GM23338 (cell line): Measurements from ENCODE around the gene MGLL. TPM values are rescaled to one million over a fixed set of nuclear protein-coding genes. Genes with fewer than 3 reads are reported as not detected.

ENCODE experiments used
- ATAC-seq: fragments of 200-7000 bp; cut with Tn5 transposase; 3 replicates; pipeline ENCODE4 v1.9.1; 2020
- DNase-seq: peaks from one replicate; pipeline ENCODE4 v3.0.0-alpha.2; 2015; ENCODE audit warnings: low spot score
- H2AFZ ChIP-seq: fragments of 200-600 bp; sonication (generic); 2 replicates; pipeline ENCODE4 v1.8.0; 2016; ENCODE audit warnings: antibody characterized with exemption, mild to moderate bottlenecking, moderate library complexity
- H3F3A ChIP-seq: fragments of 200-600 bp; sonication (generic); replicated peaks from 2 replicates; pipeline ENCODE4 v1.8.0; 2017; ENCODE audit warnings: antibody characterized with exemption, mixed run types, low read depth
- H3K27ac ChIP-seq: fragments of 200-600 bp; sonication (generic); 2 replicates; pipeline ENCODE4 v1.6.1; 2016; ENCODE audit warnings: low read depth
- H3K27me3 ChIP-seq: fragments of 200-600 bp; sonication (generic); 2 replicates; pipeline ENCODE4 v1.8.0; 2016; ENCODE audit warnings: mild to moderate bottlenecking, mixed run types, moderate library complexity; ENCODE audit not compliant: insufficient read depth
- H3K36me3 ChIP-seq: fragments of 200-600 bp; sonication (generic); 2 replicates; pipeline ENCODE4 v1.8.0; 2016; ENCODE audit warnings: mild to moderate bottlenecking; ENCODE audit not compliant: insufficient read depth
- H3K4me1 ChIP-seq: fragments of 200-600 bp; sonication (generic); 2 replicates; pipeline ENCODE4 v1.8.0; 2016; ENCODE audit warnings: mild to moderate bottlenecking, moderate library complexity; ENCODE audit not compliant: insufficient read depth
- H3K4me2 ChIP-seq: fragments of 200-600 bp; sonication (generic); 2 replicates; pipeline ENCODE4 v1.7.1; 2017; ENCODE audit warnings: mixed run types
- H3K4me3 ChIP-seq: fragments of 200-600 bp; sonication (generic); 2 replicates; pipeline ENCODE4 v1.6.1; 2016; ENCODE audit warnings: mixed run types
- H3K79me2 ChIP-seq: fragments of 200-600 bp; sonication (generic); replicated peaks from 2 replicates; pipeline ENCODE4 v1.8.0; 2017; ENCODE audit warnings: mild to moderate bottlenecking; ENCODE audit not compliant: insufficient read depth
- H3K9me2 ChIP-seq: fragments of 200-600 bp; sonication (generic); 2 replicates; pipeline ENCODE4 v1.8.0; 2017; ENCODE audit not compliant: insufficient read depth
- H4K20me1 ChIP-seq: fragments of 200-600 bp; sonication (generic); replicated peaks from 2 replicates; pipeline ENCODE4 v1.8.0; 2017; ENCODE audit warnings: mild to moderate bottlenecking; ENCODE audit not compliant: insufficient read depth
- H3K27ac Mint-ChIP-seq: 2 replicates; pipeline ENCODE4 v1.8.0; 2020; ENCODE audit warnings: inconsistent platforms, mild to moderate bottlenecking, moderate library complexity, mixed read lengths
- H3K27me3 Mint-ChIP-seq: 3 replicates; pipeline ENCODE4 v1.8.0; 2022; ENCODE audit warnings: low read depth, mild to moderate bottlenecking, moderate library complexity, mixed read lengths, inconsistent platforms; ENCODE audit not compliant: insufficient read depth, poor library complexity
- H3K36me3 Mint-ChIP-seq: 3 replicates; pipeline ENCODE4 v1.8.0; 2021; ENCODE audit warnings: low read depth, mild to moderate bottlenecking, inconsistent platforms, moderate library complexity, mixed read lengths
- H3K4me1 Mint-ChIP-seq: 3 replicates; pipeline ENCODE4 v1.8.0; 2020; ENCODE audit warnings: mild to moderate bottlenecking, inconsistent platforms, mixed read lengths
- H3K4me3 Mint-ChIP-seq: 3 replicates; pipeline ENCODE4 v1.8.0; 2021; ENCODE audit warnings: moderate library complexity, mild to moderate bottlenecking, inconsistent platforms, mixed read lengths
- H3K9me3 Mint-ChIP-seq: 3 replicates; pipeline ENCODE4 v1.8.0; 2020; ENCODE audit warnings: moderate library complexity, mild to moderate bottlenecking, inconsistent platforms, mixed read lengths
- CREB1 ChIP-seq: fragments of 250-450 bp; sonication (Bioruptor Pico); IDR thresholded peaks from 2 replicates; pipeline ENCODE4 v1.5.0; 2020; ENCODE audit warnings: low read depth, mild to moderate bottlenecking, moderate library complexity
- EZH2 ChIP-seq: fragments of 200-600 bp; sonication (generic); IDR thresholded peaks from one replicate; pipeline ENCODE4 v1.8.0; 2017; ENCODE audit warnings: antibody characterized with exemption, mild to moderate bottlenecking, low read depth; ENCODE audit not compliant: unreplicated experiment
- EZH2phosphoT487 ChIP-seq: fragments of 200-600 bp; sonication (generic); IDR thresholded peaks from one replicate; pipeline ENCODE4 v1.8.1; 2018; ENCODE audit warnings: antibody characterized with exemption; ENCODE audit not compliant: unreplicated experiment
- JUNB ChIP-seq: IDR thresholded peaks from one replicate; pipeline ENCODE4 v1.6.1; 2016; ENCODE audit warnings: antibody characterized with exemption; ENCODE audit not compliant: unreplicated experiment
- NANOG ChIP-seq: IDR thresholded peaks from 2 replicates; pipeline ENCODE4 v1.6.1; 2016; ENCODE audit warnings: antibody characterized with exemption, borderline replicate concordance
- POLR2AphosphoS5 ChIP-seq: IDR thresholded peaks from 2 replicates; pipeline ENCODE4 v1.6.1; 2016; ENCODE audit warnings: antibody characterized with exemption, low read depth
- REST ChIP-seq: IDR thresholded peaks from one replicate; pipeline ENCODE4 v1.6.1; 2018; ENCODE audit warnings: antibody characterized with exemption; ENCODE audit not compliant: unreplicated experiment
- STAT1 ChIP-seq: IDR thresholded peaks from one replicate; pipeline ENCODE4 v1.6.1; 2016; ENCODE audit warnings: antibody characterized with exemption; ENCODE audit not compliant: unreplicated experiment
- ZNF114 ChIP-seq: fragments of 250-450 bp; sonication (Bioruptor Pico); IDR thresholded peaks from 2 replicates; pipeline ENCODE4 v1.5.0; 2020; ENCODE audit warnings: mild to moderate bottlenecking, moderate library complexity
- ZNF331 ChIP-seq: fragments of 250-450 bp; sonication (Bioruptor Pico); IDR thresholded peaks from 2 replicates; pipeline ENCODE4 v1.5.0; 2020; ENCODE audit warnings: low read depth, mild to moderate bottlenecking, moderate library complexity
- polyA plus RNA-seq: library from polyadenylated mRNA; unstranded; fragments of >200 nt; fragmentation: Nextera tagmentation; extraction: Ambion mirVana; gene quantifications from 2 replicates; pipeline ENCODE4 v1.2.1, GENCODE V29; 2016
- total RNA-seq: library from RNA; depleted of rRNA; stranded (reverse); fragments of >200 nt; shearing (Covaris generic); gene quantifications from 2 replicates; pipeline ENCODE4 v1.2.3, GENCODE V29; 2014
- TF ChIP-seq, protein P1 (sequence below): fragments of 250-450 bp; sonication (Bioruptor Pico); IDR thresholded peaks from 2 replicates; pipeline ENCODE4 v1.5.0; 2020; ENCODE audit warnings: mild to moderate bottlenecking, moderate library complexity
- TF ChIP-seq, protein P2 (sequence below), 2 experiments: fragments of 200-600 bp in 1 of 2; sonication (generic) in 1 of 2; conservative IDR thresholded peaks; 2 replicates each; pipeline versions ENCODE4 v1.5.1 to v1.6.1; 2016 to 2017; ENCODE audit warnings: antibody characterized with exemption in 2 of 2, low read depth in 2 of 2, mild to moderate bottlenecking in 2 of 2, moderate library complexity in 1 of 2
- TF ChIP-seq, protein P3 (sequence below): IDR thresholded peaks from 2 replicates; pipeline ENCODE4 v1.6.1; 2016; ENCODE audit warnings: antibody characterized with exemption

Gene MGLL
- total and polyA plus RNA-seq, 2 experiments from 2014 or later, result 0.71 to 0.83 TPM

DNA sequence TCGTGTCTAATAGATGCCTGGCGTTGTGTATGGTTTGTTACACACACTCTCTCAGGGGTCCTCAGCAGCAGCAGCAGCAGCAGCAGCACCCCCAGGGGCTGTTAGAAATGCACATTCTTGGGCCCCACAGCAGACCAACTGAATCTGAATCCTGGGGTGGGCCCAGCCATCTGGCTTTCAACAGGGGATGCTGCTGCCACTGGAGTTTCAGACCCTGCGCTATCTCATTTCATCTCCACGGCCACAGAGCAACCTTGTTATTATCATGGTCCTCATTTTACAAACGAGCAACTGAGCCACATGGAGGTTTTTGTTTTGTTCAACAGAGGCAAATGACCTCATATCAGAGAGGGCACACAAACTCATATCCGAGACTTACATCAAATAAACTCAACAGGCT, 47.7 kb downstream of the MGLL start:
- H3K4me2 ChIP-seq, result no peak overlapping the region
- peaks cover 4% of the 10 kb centered on the region; the same call in 2 of the 3 replicates for H3K36me3 Mint-ChIP-seq
- H3F3A ChIP-seq, result no peaks in the 10 kb centered on the region
- H3K79me2 ChIP-seq, result no peaks in the 10 kb centered on the region
- H3K9me2 ChIP-seq, result no peaks in the 10 kb centered on the region
- no peak overlapping the region for H3K27ac Mint-ChIP-seq
- peaks cover 3% of the 10 kb centered on the region for H3K4me1 Mint-ChIP-seq
- H4K20me1 ChIP-seq, result no peaks in the 10 kb centered on the region
- H3K36me3 ChIP-seq, result no peaks in the 10 kb centered on the region
- no peak overlapping the region for H3K27ac ChIP-seq
- H3K27me3 Mint-ChIP-seq, result peaks cover 4% of the 10 kb centered on the region
- no peak overlapping the region for H3K4me3 Mint-ChIP-seq
- TF ChIP-seq, protein P1, sequence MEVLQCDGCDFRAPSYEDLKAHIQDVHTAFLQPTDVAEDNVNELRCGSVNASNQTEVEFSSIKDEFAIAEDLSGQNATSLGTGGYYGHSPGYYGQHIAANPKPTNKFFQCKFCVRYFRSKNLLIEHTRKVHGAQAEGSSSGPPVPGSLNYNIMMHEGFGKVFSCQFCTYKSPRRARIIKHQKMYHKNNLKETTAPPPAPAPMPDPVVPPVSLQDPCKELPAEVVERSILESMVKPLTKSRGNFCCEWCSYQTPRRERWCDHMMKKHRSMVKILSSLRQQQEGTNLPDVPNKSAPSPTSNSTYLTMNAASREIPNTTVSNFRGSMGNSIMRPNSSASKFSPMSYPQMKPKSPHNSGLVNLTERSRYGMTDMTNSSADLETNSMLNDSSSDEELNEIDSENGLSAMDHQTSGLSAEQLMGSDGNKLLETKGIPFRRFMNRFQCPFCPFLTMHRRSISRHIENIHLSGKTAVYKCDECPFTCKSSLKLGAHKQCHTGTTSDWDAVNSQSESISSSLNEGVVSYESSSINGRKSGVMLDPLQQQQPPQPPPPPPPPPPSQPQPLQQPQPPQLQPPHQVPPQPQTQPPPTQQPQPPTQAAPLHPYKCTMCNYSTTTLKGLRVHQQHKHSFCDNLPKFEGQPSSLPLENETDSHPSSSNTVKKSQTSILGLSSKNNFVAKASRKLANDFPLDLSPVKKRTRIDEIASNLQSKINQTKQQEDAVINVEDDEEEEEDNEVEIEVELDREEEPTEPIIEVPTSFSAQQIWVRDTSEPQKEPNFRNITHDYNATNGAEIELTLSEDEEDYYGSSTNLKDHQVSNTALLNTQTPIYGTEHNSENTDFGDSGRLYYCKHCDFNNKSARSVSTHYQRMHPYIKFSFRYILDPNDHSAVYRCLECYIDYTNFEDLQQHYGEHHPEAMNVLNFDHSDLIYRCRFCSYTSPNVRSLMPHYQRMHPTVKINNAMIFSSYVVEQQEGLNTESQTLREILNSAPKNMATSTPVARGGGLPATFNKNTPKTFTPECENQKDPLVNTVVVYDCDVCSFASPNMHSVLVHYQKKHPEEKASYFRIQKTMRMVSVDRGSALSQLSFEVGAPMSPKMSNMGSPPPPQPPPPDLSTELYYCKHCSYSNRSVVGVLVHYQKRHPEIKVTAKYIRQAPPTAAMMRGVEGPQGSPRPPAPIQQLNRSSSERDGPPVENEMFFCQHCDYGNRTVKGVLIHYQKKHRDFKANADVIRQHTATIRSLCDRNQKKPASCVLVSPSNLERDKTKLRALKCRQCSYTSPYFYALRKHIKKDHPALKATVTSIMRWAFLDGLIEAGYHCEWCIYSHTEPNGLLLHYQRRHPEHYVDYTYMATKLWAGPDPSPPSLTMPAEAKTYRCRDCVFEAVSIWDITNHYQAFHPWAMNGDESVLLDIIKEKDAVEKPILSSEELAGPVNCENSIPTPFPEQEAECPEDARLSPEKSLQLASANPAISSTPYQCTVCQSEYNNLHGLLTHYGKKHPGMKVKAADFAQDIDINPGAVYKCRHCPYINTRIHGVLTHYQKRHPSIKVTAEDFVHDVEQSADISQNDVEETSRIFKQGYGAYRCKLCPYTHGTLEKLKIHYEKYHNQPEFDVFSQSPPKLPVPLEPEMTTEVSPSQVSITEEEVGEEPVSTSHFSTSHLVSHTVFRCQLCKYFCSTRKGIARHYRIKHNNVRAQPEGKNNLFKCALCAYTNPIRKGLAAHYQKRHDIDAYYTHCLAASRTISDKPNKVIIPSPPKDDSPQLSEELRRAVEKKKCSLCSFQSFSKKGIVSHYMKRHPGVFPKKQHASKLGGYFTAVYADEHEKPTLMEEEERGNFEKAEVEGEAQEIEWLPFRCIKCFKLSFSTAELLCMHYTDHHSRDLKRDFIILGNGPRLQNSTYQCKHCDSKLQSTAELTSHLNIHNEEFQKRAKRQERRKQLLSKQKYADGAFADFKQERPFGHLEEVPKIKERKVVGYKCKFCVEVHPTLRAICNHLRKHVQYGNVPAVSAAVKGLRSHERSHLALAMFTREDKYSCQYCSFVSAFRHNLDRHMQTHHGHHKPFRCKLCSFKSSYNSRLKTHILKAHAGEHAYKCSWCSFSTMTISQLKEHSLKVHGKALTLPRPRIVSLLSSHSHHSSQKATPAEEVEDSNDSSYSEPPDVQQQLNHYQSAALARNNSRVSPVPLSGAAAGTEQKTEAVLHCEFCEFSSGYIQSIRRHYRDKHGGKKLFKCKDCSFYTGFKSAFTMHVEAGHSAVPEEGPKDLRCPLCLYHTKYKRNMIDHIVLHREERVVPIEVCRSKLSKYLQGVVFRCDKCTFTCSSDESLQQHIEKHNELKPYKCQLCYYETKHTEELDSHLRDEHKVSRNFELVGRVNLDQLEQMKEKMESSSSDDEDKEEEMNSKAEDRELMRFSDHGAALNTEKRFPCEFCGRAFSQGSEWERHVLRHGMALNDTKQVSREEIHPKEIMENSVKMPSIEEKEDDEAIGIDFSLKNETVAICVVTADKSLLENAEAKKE (CRISPR knock-in tag), result no peak
- TF ChIP-seq, protein P2, sequence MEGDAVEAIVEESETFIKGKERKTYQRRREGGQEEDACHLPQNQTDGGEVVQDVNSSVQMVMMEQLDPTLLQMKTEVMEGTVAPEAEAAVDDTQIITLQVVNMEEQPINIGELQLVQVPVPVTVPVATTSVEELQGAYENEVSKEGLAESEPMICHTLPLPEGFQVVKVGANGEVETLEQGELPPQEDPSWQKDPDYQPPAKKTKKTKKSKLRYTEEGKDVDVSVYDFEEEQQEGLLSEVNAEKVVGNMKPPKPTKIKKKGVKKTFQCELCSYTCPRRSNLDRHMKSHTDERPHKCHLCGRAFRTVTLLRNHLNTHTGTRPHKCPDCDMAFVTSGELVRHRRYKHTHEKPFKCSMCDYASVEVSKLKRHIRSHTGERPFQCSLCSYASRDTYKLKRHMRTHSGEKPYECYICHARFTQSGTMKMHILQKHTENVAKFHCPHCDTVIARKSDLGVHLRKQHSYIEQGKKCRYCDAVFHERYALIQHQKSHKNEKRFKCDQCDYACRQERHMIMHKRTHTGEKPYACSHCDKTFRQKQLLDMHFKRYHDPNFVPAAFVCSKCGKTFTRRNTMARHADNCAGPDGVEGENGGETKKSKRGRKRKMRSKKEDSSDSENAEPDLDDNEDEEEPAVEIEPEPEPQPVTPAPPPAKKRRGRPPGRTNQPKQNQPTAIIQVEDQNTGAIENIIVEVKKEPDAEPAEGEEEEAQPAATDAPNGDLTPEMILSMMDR (conservative IDR thresholded peaks at IDR 0.05; ENCODE audit: low read depth in 2 of 2), result no peak
- TF ChIP-seq REST (no peak), POLR2AphosphoS5 (no peak), JUNB (no peak), EZH2 (no peak), ZNF114 (CRISPR knock-in tag) (no peak), ZNF331 (CRISPR knock-in tag) (no peak), STAT1 (no peak), NANOG (no peak), CREB1 (CRISPR knock-in tag) (no peak), EZH2phosphoT487 (no peak)
- TF ChIP-seq, protein P3, sequence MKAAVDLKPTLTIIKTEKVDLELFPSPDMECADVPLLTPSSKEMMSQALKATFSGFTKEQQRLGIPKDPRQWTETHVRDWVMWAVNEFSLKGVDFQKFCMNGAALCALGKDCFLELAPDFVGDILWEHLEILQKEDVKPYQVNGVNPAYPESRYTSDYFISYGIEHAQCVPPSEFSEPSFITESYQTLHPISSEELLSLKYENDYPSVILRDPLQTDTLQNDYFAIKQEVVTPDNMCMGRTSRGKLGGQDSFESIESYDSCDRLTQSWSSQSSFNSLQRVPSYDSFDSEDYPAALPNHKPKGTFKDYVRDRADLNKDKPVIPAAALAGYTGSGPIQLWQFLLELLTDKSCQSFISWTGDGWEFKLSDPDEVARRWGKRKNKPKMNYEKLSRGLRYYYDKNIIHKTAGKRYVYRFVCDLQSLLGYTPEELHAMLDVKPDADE, result no peak
- H3K27me3 ChIP-seq, result no peaks in the 10 kb centered on the region
- peaks cover 10% of the 10 kb centered on the region; the same call in 2 of the 3 replicates for H3K9me3 Mint-ChIP-seq
- H2AFZ ChIP-seq, result peak overlapping the region; percentile 18; the same call in 1 of the 2 replicates
- H3K4me3 ChIP-seq, result no peak overlapping the region
- H3K4me1 ChIP-seq, result no peaks in the 10 kb centered on the region
- ATAC-seq, result no peak
- no peak for DNase-seq
